ENCODE results near the gene FOXO1. TPM values are rescaled to one million over a fixed set of nuclear protein-coding genes. Genes with fewer than 3 reads are reported as not detected.

FOXO1 gene
- total and polyA plus RNA-seq, 9 of the 15 experiments (the other 6 are each of a cell fraction or from before 2014, with no cell fraction given) = 0.04 to 0.73 (median 0.20) TPM

- no TSS peak for BruUV-seq (replicated peaks)
- intact Hi-C loops (cut with micrococcal nuclease) = no loop called here
- POLR2A ChIA-PET = no interaction called here
- FAIRE-seq = no peak
- no peak for ATAC-seq
- no peak overlapping the region for H3K27ac ChIP-seq (ENCODE audit: extremely low read depth, low read depth, low read length)
- no peak overlapping the region for H2AFZ ChIP-seq (ENCODE audit: low read depth, low read length)
- no peaks in the 10 kb centered on the region for H3K4me1 ChIP-seq (replicated peaks in 1 of 2; ENCODE audit: control insufficient read depth in 2 of 2, insufficient read depth in 2 of 2, low read length in 2 of 2)
- DNase-seq (ENCODE audit: extremely low read depth in 1 of 4, low spot score in 3 of 4) = no peak
- no peak overlapping the region for H3K4me2 ChIP-seq (ENCODE audit: insufficient read depth, low read length)
- in situ Hi-C loops (cut with MboI) = no loop called here
- H4K20me1 ChIP-seq (replicated peaks; ENCODE audit: control insufficient read depth, insufficient read depth, low read length) = no peaks in the 10 kb centered on the region
- no peaks in the 10 kb centered on the region for H3K27me3 ChIP-seq (ENCODE audit: control insufficient read depth in 2 of 2, insufficient read depth in 2 of 2, low read length in 2 of 2)
- H3K4me3 ChIP-seq = no peak overlapping the region
- CTCF ChIA-PET (ENCODE audit: low intra/inter-chr PET ratio) = no interaction called here
- H3K9me3 ChIP-seq (replicated peaks; ENCODE audit: control insufficient read depth, insufficient read depth, low read depth, low read length) = no peaks in the 10 kb centered on the region
- no peaks in the 10 kb centered on the region for H3K79me2 ChIP-seq (ENCODE audit: control insufficient read depth, insufficient read depth, low read length)
- 0% methylated on average over 4 of the region's 4 CpGs for WGBS (ENCODE audit: insufficient coverage, low coverage, missing lambda C conversion rate)
- TF ChIP-seq ZNF134 (CRISPR knock-in tag; conservative IDR thresholded peaks at IDR 0.05) (no peak), ZNF655 (CRISPR knock-in tag; IDR thresholded peaks at IDR 0.05) (no peak), RFX7 (CRISPR knock-in tag; IDR thresholded peaks at IDR 0.05) (no peak), ZNF609 (CRISPR knock-in tag; IDR thresholded peaks at IDR 0.05; ENCODE audit: borderline replicate concordance) (no peak), FUS (optimal IDR thresholded peaks at IDR 0.05; ENCODE audit: low read depth, low read length) (no peak), ILF3 (IDR thresholded peaks at IDR 0.05; ENCODE audit: borderline replicate concordance) (no peak), CTBP1 (IDR thresholded peaks at IDR 0.05; ENCODE audit: borderline replicate concordance) (no peak), AFF1 (IDR thresholded peaks at IDR 0.05; ENCODE audit: low read depth in 1 of 2, partially characterized antibody in 2 of 2) (no peak), MIER1 (IDR thresholded peaks at IDR 0.05; ENCODE audit: low read depth) (no peak), PRMT5 (CRISPR knock-in tag; IDR thresholded peaks at IDR 0.05) (no peak), PML (IDR thresholded peaks at IDR 0.05; ENCODE audit: low read length) (no peak), NFXL1 (CRISPR knock-in tag; IDR thresholded peaks at IDR 0.05) (no peak), PHF21A (IDR thresholded peaks at IDR 0.05; ENCODE audit: borderline replicate concordance, low read depth) (no peak)
- no peak overlapping the region for H3K9ac ChIP-seq (ENCODE audit: insufficient read depth in 1 of 2, low read depth in 2 of 2, low read length in 2 of 2)
- H3K9me1 ChIP-seq (ENCODE audit: control insufficient read depth, insufficient read depth, low read length) = no peaks in the 10 kb centered on the region
- H3K36me3 ChIP-seq (ENCODE audit: control insufficient read depth, insufficient read depth, low read length) = no peaks in the 10 kb centered on the region
These were observed 76.9 kb downstream of the FOXO1 start for GRCh38 chr13:40589285-40590109.
